Hepatocyte (in vitro differentiated cells): ENCODE measurements around the gene DCUN1D2.

Experiments
- CTCF ChIP-seq: fragments of 200-600 bp; sonication (generic); IDR thresholded peaks from 2 replicates; pipeline ENCODE4 v1.5.1; 2016; ENCODE audit warnings: antibody characterized with exemption, mild to moderate bottlenecking; ENCODE audit not compliant: poor library complexity
- EZH2phosphoT487 ChIP-seq: fragments of 200-600 bp; sonication (generic); IDR thresholded peaks from one replicate; pipeline ENCODE4 v1.6.1; 2018; ENCODE audit warnings: antibody characterized with exemption, mild to moderate bottlenecking, low read depth, moderate library complexity; ENCODE audit not compliant: unreplicated experiment, severe bottlenecking

GRCh38 chr13:113474179-113474578 is 16.3 kb downstream of the DCUN1D2 start:
- no peak for TF ChIP-seq CTCF
- no peak for TF ChIP-seq EZH2phosphoT487
